ENCODE data around the gene ALDOC. TPM values are rescaled to one million over a fixed set of nuclear protein-coding genes. Genes with fewer than 3 reads are reported as not detected.

The ALDOC gene
- total and polyA plus RNA-seq, 10 of the 15 experiments (the other 5 are each of a cell fraction or from before 2014, with no cell fraction given), result 16.0 to 268 (median 78.2) TPM

DNA sequence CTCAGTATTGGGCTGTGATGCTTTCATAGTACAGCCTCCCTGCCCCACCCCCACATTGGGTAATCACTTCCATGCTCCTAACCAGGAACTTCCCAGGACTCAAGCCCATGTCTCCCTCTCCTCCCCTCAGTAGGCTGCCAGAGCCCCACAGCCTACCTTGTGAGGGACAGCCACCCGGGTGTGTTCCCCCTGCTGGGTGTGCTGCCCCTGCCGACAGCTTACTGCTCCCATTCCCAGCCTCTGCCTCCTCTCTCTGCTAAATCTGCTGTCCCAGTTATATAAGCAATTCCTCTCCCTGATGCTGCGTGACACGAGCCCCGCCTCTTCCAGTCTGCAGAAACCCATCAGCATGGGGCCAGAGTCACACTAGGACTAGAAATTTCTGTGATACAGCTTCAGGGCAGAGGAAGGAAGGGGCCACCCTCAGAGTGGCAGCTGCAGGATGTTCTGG, 37.3 kb upstream of the ALDOC start, which contains the start of gene RSKR:
TSS of gene RSKR (minus strand) at position 255 of the 451 bp plus-strand sequence. CDS start at position 231, 24 bp downstream.
- Histone ChIP-seq H3K27me3 (replicated peaks in 1 of 2; ENCODE audit: control insufficient read depth in 2 of 2, insufficient read depth in 2 of 2, low read length in 1 of 2) (no peaks in the 10 kb centered on the region), H3K9me3 (replicated peaks; ENCODE audit: control insufficient read depth, insufficient read depth, low read length) (no peaks in the 10 kb centered on the region), H2AFZ (ENCODE audit: control insufficient read depth, low read depth, low read length) (no peak within 1 kb of the TSS), H3K4me1 (ENCODE audit: control insufficient read depth, insufficient read depth, low read length) (no peaks in the 10 kb centered on the region; the same call in none of the 2 replicates), H3K27ac (ENCODE audit: control insufficient read depth, insufficient read depth) (no peak within 1 kb of the TSS; the same call in 1 of the 2 replicates), H3K36me3 (ENCODE audit: control insufficient read depth in 2 of 2, insufficient read depth in 2 of 2, low read length in 1 of 2) (peaks cover 35 to 56% of the 10 kb centered on the region in 2 experiments), H3K4me2 (ENCODE audit: control insufficient read depth, insufficient read depth) (no peak within 1 kb of the TSS), H3K79me2 (ENCODE audit: control insufficient read depth, insufficient read depth, low read length) (no peaks in the 10 kb centered on the region), H4K20me1 (ENCODE audit: control insufficient read depth, insufficient read depth) (no peaks in the 10 kb centered on the region), H3K9ac (ENCODE audit: control insufficient read depth, insufficient read depth, low read length) (no peak within 1 kb of the TSS), H3K4me3 (no peak within 1 kb of the TSS)
- no peak for DNase-seq (ENCODE audit: low read depth, low spot score)
- CTCF ChIA-PET, result interaction anchor here (0.8 to 8.2 kb wide), 6 partner anchors 8 to 117 kb away, joined by 3 to 88 read pairs (median 16); partner anchors contain the start of gene SPAG5
- FAIRE-seq, result no peak
- BruUV-seq (replicated peaks), result no TSS peak
- no peak for ATAC-seq
- POLR2A ChIA-PET, result interaction anchor here (1.6 kb wide), 1 partner anchor 20 kb away, joined by 8 read pairs; no protein-coding TSS in a partner anchor
- WGBS (ENCODE audit: insufficient coverage, insufficient replicate concordance, low lambda C conversion rate, missing lambda C conversion rate), result 80% methylated on average over 5 of the region's 5 CpGs
- RAD21 ChIA-PET (ENCODE audit: unreplicated experiment), result no interaction called here
- SMC1A ChIA-PET (ENCODE audit: uncharacterized antibody, unreplicated experiment), result interaction anchor here (0.5 to 2.8 kb wide), 4 partner anchors 43 to 73 kb away, joined by 4 to 18 read pairs (median 6); partner anchors contain the start of gene PIGS
- intact Hi-C loops (cut with micrococcal nuclease; ENCODE audit: unreplicated experiment) (loop anchor here (1.0 kb wide), 1 partner anchor 66 kb away; no protein-coding TSS in a partner anchor), in situ Hi-C loops (cut with MboI) (no loop called here)
- TF ChIP-seq HDAC6 (IDR thresholded peaks at IDR 0.05; ENCODE audit: unreplicated experiment) (no peak), ETV6 (conservative IDR thresholded peaks at IDR 0.05 in 1 of 2, IDR thresholded peaks at IDR 0.05 in 1 of 2; ENCODE audit: borderline replicate concordance in 1 of 2, low read depth in 1 of 2) (no peak), YY1 (IDR thresholded peaks at IDR 0.05; ENCODE audit: low read depth, low read length) (no peak), IKZF2 (IDR thresholded peaks at IDR 0.05) (no peak), MXI1 (IDR thresholded peaks at IDR 0.05; ENCODE audit: low read depth, low read length) (no peak), DPF2 (IDR thresholded peaks at IDR 0.05) (no peak), HDGF (IDR thresholded peaks at IDR 0.05) (no peak), JUNB (IDR thresholded peaks at IDR 0.05) (no peak)
- TF ChIP-seq, protein P1, sequence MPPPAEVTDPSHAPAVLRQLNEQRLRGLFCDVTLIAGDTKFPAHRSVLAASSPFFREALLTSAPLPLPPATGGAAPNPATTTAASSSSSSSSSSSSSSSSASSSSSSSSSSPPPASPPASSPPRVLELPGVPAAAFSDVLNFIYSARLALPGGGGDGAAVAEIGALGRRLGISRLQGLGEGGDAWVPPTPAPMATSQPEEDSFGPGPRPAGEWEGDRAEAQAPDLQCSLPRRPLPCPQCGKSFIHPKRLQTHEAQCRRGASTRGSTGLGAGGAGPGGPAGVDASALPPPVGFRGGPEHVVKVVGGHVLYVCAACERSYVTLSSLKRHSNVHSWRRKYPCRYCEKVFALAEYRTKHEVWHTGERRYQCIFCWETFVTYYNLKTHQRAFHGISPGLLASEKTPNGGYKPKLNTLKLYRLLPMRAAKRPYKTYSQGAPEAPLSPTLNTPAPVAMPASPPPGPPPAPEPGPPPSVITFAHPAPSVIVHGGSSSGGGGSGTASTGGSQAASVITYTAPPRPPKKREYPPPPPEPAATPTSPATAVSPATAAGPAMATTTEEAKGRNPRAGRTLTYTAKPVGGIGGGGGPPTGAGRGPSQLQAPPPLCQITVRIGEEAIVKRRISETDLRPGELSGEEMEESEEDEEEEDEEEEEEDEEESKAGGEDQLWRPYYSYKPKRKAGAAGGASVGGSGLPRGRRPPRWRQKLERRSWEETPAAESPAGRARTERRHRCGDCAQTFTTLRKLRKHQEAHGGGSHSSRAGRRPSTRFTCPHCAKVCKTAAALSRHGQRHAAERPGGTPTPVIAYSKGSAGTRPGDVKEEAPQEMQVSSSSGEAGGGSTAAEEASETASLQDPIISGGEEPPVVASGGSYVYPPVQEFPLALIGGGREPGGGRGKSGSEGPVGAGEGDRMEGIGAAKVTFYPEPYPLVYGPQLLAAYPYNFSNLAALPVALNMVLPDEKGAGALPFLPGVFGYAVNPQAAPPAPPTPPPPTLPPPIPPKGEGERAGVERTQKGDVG (CRISPR knock-in tag; IDR thresholded peaks at IDR 0.05), result no peak
- TF ChIP-seq, protein P2, sequence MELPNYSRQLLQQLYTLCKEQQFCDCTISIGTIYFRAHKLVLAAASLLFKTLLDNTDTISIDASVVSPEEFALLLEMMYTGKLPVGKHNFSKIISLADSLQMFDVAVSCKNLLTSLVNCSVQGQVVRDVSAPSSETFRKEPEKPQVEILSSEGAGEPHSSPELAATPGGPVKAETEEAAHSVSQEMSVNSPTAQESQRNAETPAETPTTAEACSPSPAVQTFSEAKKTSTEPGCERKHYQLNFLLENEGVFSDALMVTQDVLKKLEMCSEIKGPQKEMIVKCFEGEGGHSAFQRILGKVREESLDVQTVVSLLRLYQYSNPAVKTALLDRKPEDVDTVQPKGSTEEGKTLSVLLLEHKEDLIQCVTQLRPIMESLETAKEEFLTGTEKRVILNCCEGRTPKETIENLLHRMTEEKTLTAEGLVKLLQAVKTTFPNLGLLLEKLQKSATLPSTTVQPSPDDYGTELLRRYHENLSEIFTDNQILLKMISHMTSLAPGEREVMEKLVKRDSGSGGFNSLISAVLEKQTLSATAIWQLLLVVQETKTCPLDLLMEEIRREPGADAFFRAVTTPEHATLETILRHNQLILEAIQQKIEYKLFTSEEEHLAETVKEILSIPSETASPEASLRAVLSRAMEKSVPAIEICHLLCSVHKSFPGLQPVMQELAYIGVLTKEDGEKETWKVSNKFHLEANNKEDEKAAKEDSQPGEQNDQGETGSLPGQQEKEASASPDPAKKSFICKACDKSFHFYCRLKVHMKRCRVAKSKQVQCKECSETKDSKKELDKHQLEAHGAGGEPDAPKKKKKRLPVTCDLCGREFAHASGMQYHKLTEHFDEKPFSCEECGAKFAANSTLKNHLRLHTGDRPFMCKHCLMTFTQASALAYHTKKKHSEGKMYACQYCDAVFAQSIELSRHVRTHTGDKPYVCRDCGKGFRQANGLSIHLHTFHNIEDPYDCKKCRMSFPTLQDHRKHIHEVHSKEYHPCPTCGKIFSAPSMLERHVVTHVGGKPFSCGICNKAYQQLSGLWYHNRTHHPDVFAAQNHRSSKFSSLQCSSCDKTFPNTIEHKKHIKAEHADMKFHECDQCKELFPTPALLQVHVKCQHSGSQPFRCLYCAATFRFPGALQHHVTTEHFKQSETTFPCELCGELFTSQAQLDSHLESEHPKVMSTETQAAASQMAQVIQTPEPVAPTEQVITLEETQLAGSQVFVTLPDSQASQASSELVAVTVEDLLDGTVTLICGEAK (IDR thresholded peaks at IDR 0.05; ENCODE audit: borderline replicate concordance), result no peak
- TF ChIP-seq, protein P3, sequence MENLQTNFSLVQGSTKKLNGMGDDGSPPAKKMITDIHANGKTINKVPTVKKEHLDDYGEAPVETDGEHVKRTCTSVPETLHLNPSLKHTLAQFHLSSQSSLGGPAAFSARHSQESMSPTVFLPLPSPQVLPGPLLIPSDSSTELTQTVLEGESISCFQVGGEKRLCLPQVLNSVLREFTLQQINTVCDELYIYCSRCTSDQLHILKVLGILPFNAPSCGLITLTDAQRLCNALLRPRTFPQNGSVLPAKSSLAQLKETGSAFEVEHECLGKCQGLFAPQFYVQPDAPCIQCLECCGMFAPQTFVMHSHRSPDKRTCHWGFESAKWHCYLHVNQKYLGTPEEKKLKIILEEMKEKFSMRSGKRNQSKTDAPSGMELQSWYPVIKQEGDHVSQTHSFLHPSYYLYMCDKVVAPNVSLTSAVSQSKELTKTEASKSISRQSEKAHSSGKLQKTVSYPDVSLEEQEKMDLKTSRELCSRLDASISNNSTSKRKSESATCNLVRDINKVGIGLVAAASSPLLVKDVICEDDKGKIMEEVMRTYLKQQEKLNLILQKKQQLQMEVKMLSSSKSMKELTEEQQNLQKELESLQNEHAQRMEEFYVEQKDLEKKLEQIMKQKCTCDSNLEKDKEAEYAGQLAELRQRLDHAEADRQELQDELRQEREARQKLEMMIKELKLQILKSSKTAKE (IDR thresholded peaks at IDR 0.05; ENCODE audit: low read depth, poor library complexity, severe bottlenecking), result no peak
- TF ChIP-seq, protein P4, sequence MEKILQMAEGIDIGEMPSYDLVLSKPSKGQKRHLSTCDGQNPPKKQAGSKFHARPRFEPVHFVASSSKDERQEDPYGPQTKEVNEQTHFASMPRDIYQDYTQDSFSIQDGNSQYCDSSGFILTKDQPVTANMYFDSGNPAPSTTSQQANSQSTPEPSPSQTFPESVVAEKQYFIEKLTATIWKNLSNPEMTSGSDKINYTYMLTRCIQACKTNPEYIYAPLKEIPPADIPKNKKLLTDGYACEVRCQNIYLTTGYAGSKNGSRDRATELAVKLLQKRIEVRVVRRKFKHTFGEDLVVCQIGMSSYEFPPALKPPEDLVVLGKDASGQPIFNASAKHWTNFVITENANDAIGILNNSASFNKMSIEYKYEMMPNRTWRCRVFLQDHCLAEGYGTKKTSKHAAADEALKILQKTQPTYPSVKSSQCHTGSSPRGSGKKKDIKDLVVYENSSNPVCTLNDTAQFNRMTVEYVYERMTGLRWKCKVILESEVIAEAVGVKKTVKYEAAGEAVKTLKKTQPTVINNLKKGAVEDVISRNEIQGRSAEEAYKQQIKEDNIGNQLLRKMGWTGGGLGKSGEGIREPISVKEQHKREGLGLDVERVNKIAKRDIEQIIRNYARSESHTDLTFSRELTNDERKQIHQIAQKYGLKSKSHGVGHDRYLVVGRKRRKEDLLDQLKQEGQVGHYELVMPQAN (conservative IDR thresholded peaks at IDR 0.05), result no peak
